GM12892 (cell line): ENCODE results near the gene NTRK1.

ENCODE experiments used
- POLR2A ChIP-seq: IDR thresholded peaks from 2 replicates; pipeline ENCODE4 v1.6.1; 2011; ENCODE audit warnings: low read depth, low read length, control low read depth
- POLR2AphosphoS5 ChIP-seq: IDR thresholded peaks from 2 replicates; pipeline ENCODE4 v1.6.1; 2011; ENCODE audit warnings: low read depth, low read length, control low read depth
- TAF1 ChIP-seq: IDR thresholded peaks from 2 replicates; pipeline ENCODE4 v1.6.1; 2011; ENCODE audit warnings: low read depth, mild to moderate bottlenecking, control low read depth, low read length, borderline replicate concordance

- no peak for TF ChIP-seq POLR2A
- TF ChIP-seq POLR2AphosphoS5: no peak
- no peak for TF ChIP-seq TAF1
Observed at GRCh38 chr1:156858555-156858956, 2.1 kb upstream of the NTRK1 start.
